MCF 10A (cell line): ENCODE measurements around the gene SREBF1. TPM values are rescaled to one million over a fixed set of nuclear protein-coding genes. Genes with fewer than 3 reads are reported as not detected.
A peak's percentile ranks its signal among the peaks of the same experiment; 100 is the strongest.

Experiments used
- BruUV-seq: library from RNA; stranded (reverse); fragments of 400-500 nt; replicated peaks from 2 replicates; lab custom pipeline; 2021; lab: Mats Ljungman, UMichigan
- CTCF ChIA-PET: fragments of 300-600 bp; sonication (Branson Sonifier 250); formaldehyde crosslinking; extraction: SDS; loops from one replicate; lab custom pipeline; 2021; ENCODE audit warnings: antibody characterized with exemption, inconsistent platforms; lab: Yijun Ruan, JAX
- POLR2A ChIA-PET: fragments of 300-600, 350-650 bp; sonication (Branson Sonifier 250); formaldehyde crosslinking; extraction: SDS; loops from one replicate; lab custom pipeline; 2020; ENCODE audit warnings: antibody characterized with exemption, inconsistent platforms; lab: Yijun Ruan, JAX
- DNase-seq: peaks from one replicate; pipeline ENCODE4 v3.0.0-alpha.2; 2018; ENCODE audit not compliant: unreplicated experiment
- H3K27ac Mint-ChIP-seq: one replicate; pipeline ENCODE4 v1.8.0; 2022; ENCODE audit warnings: mild to moderate bottlenecking, low read depth, mixed read lengths; ENCODE audit not compliant: unreplicated experiment
- H3K27me3 Mint-ChIP-seq: one replicate; pipeline ENCODE4 v1.8.0; 2022; ENCODE audit warnings: mixed read lengths; ENCODE audit not compliant: insufficient read depth, unreplicated experiment
- H3K36me3 Mint-ChIP-seq: one replicate; pipeline ENCODE4 v1.8.0; 2022; ENCODE audit warnings: mild to moderate bottlenecking, moderate library complexity, mixed read lengths; ENCODE audit not compliant: insufficient read depth, unreplicated experiment
- H3K4me1 Mint-ChIP-seq: one replicate; pipeline ENCODE4 v1.8.0; 2022; ENCODE audit warnings: mixed read lengths; ENCODE audit not compliant: insufficient read depth, unreplicated experiment
- H3K4me3 Mint-ChIP-seq: one replicate; pipeline ENCODE4 v1.8.0; 2022; ENCODE audit warnings: mild to moderate bottlenecking, moderate library complexity, mixed read lengths; ENCODE audit not compliant: unreplicated experiment
- H3K9me3 Mint-ChIP-seq: one replicate; pipeline ENCODE4 v1.8.0; 2022; ENCODE audit warnings: mixed read lengths; ENCODE audit not compliant: unreplicated experiment
- CTCF ChIP-seq: fragments of 200-600 bp; IDR thresholded peaks from one replicate; pipeline ENCODE4 v1.8.0; 2022; ENCODE audit warnings: antibody characterized with exemption, mild to moderate bottlenecking; ENCODE audit not compliant: unreplicated experiment
- intact Hi-C: fragments of 100-400 bp; cut with micrococcal nuclease; formaldehyde crosslinking; loops from 2 replicates; pipeline ENCODE4 v1.14.1; 2022
- total RNA-seq: library from RNA; stranded (reverse); gene quantifications from 2 replicates; pipeline ENCODE4 v1.2.3, GENCODE V29; 2022

The SREBF1 gene
- total RNA-seq, 1 experiment from 2014 or later, result 87.1 TPM

- no peak for DNase-seq
- peak overlapping the region; percentile 24 for H3K27ac Mint-ChIP-seq
- intact Hi-C loops, result no loop called here
- H3K4me3 Mint-ChIP-seq, result no peak overlapping the region
- H3K27me3 Mint-ChIP-seq, result no peaks in the 10 kb centered on the region
- no peaks in the 10 kb centered on the region for H3K9me3 Mint-ChIP-seq
- TF ChIP-seq CTCF, result no peak
- peaks cover 30% of the 10 kb centered on the region for H3K36me3 Mint-ChIP-seq
- POLR2A ChIA-PET, result no interaction called here
- BruUV-seq, result no TSS peak
- peaks cover 5% of the 10 kb centered on the region for H3K4me1 Mint-ChIP-seq
- CTCF ChIA-PET, result no interaction called here
These were observed 35.1 kb upstream of the SREBF1 start for GRCh38 chr17:17871913-17872312.

GRCh38 chr17:17870247-17870646 is 33.5 kb upstream of the SREBF1 start:
- no TSS peak for BruUV-seq
- Mint-ChIP-seq H3K27me3 (no peaks in the 10 kb centered on the region), H3K4me1 (peaks cover 5% of the 10 kb centered on the region), H3K9me3 (no peaks in the 10 kb centered on the region), H3K36me3 (peaks cover 35% of the 10 kb centered on the region), H3K27ac (no peak overlapping the region), H3K4me3 (no peak overlapping the region)
- ChIA-PET POLR2A (interaction anchor here (1.1 kb wide), 1 partner anchor 21 kb away, joined by 3 read pairs; no protein-coding TSS in a partner anchor), CTCF (interaction anchor here (0.6 to 0.8 kb wide), 3 partner anchors 9 to 198 kb away, joined by 3 to 6 read pairs (median 3); no protein-coding TSS in a partner anchor)
- TF ChIP-seq CTCF, result no peak
- DNase-seq, result no peak
- intact Hi-C loops, result no loop called here

- no peaks in the 10 kb centered on the region for H3K27me3 Mint-ChIP-seq
- DNase-seq, result no peak
- peaks cover 44% of the 10 kb centered on the region for H3K36me3 Mint-ChIP-seq
- intact Hi-C loops, result no loop called here
- H3K4me1 Mint-ChIP-seq, result peaks cover 5% of the 10 kb centered on the region
- H3K4me3 Mint-ChIP-seq, result no peak overlapping the region
- BruUV-seq, result no TSS peak
- no peak for TF ChIP-seq CTCF
- ChIA-PET POLR2A (no interaction called here), CTCF (interaction anchor here (0.6 kb wide), 1 partner anchor 22 kb away, joined by 3 read pairs; no protein-coding TSS in a partner anchor)
- H3K27ac Mint-ChIP-seq, result no peak overlapping the region
- no peaks in the 10 kb centered on the region for H3K9me3 Mint-ChIP-seq
These were observed 32.1 kb upstream of the SREBF1 start for GRCh38 chr17:17868641-17869522.

GRCh38 chr17:17866897-17867296 is 30.1 kb upstream of the SREBF1 start:
- Mint-ChIP-seq H3K27ac (no peak overlapping the region), H3K9me3 (no peaks in the 10 kb centered on the region), H3K27me3 (no peaks in the 10 kb centered on the region), H3K4me1 (peaks cover 5% of the 10 kb centered on the region), H3K4me3 (no peak overlapping the region), H3K36me3 (peaks cover 44% of the 10 kb centered on the region)
- DNase-seq, result no peak
- intact Hi-C loops, result no loop called here
- CTCF ChIA-PET, result interaction anchor here (0.8 to 1.1 kb wide), 2 partner anchors 44 to 224 kb away, joined by 3 read pairs; no protein-coding TSS in a partner anchor
- no peak for TF ChIP-seq CTCF
- POLR2A ChIA-PET, result interaction anchor here (0.6 kb wide), 1 partner anchor 16 kb away, joined by 3 read pairs; no protein-coding TSS in a partner anchor
- no TSS peak for BruUV-seq
